Measurements from ENCODE around the gene CSTF1. TPM values are rescaled to one million over a fixed set of nuclear protein-coding genes. Genes with fewer than 3 reads are reported as not detected.

CSTF1 gene
- total RNA-seq, 2 donors from 2014 or later = 63.7 to 74.5 TPM

DNA sequence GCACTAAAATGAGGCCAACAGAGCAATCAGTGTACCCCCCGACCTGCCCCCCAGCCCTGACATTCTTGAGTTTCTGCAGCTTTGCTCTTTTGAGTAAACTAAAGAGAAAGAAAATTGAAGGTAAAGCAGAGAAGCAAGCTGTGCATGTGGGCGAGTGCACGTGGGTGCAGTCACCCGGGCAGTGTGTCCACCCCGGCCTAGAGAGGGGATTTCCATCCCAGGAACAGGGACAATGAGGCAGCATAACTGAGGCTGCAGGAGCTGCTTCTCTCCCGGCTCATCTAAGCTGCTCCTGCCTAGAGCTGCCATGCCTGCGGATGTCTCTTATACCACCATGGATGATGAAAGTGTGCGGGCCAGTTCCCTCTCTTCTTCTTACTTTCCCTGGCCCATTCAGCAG is 36.4 kb downstream of the CSTF1 start:
- Mint-ChIP-seq H3K27ac (peak overlapping the region; percentile 91), H3K4me1 (ENCODE audit: low read depth) (peaks cover 56% of the 10 kb centered on the region), H3K4me3 (peak overlapping the region; percentile 64 to 66), H3K36me3 (ENCODE audit: insufficient read depth in 2 of 2) (peaks cover 0 to 5% of the 10 kb centered on the region in 2 donors), H3K27me3 (ENCODE audit: low read depth) (no peaks in the 10 kb centered on the region), H3K9me3 (no peaks in the 10 kb centered on the region)
- DNase-seq (no peak), ATAC-seq (replicated peaks in 1 of 2) (no peak)

DNA sequence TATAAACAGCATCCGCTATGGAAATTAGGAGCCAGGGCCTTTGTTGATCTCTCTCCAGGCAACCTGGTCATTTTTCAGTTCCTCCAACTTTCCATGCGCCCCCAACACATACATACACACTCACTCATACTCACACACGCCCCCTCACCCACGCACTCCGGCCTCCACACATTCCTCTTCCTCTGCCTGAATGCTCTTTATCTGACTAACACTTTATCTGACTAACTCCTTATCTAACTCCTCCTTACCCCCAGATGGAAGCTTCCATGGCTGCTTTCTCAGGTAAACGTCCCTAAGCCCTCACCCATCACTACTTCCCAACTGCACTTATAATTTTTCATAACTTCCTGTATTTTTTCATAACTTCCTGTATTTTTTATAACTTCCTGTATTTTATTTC is 37.1 kb downstream of the CSTF1 start:
- Mint-ChIP-seq H3K4me3 (peak overlapping the region; percentile 64 to 66), H3K9me3 (no peaks in the 10 kb centered on the region), H3K36me3 (ENCODE audit: insufficient read depth in 2 of 2) (peaks cover 0 to 5% of the 10 kb centered on the region in 2 donors), H3K4me1 (ENCODE audit: low read depth) (peaks cover 56% of the 10 kb centered on the region), H3K27me3 (ENCODE audit: low read depth) (no peaks in the 10 kb centered on the region), H3K27ac (peak overlapping the region; percentile 91)
- ATAC-seq (replicated peaks in 1 of 2) (peak; percentile 73 to 82), DNase-seq (peak in 1 of 2 donors; percentile 31)

DNA sequence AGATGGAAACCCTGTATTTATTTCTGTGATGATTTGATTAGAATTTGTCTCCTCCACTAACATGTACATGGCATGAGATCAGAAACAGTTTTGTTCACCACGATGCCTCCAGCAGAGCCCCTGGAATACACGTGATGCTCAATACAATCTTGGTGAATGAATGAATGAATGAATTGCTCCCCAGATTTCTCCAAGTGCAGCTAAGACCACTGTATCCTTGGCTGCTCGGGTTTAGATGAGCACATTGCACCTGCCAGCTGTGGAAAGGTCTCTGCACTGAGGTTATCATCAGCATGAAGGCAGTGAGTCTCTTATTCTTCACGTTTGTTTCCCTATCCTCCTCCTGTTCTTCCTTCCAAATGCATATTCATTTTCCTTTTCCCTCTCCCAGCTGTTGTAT is 37.5 kb downstream of the CSTF1 start:
- H3K4me3 Mint-ChIP-seq = peak overlapping the region; percentile 64 to 66
- H3K27ac Mint-ChIP-seq = peak overlapping the region; percentile 91
- no peaks in the 10 kb centered on the region for H3K27me3 Mint-ChIP-seq (ENCODE audit: low read depth)
- ATAC-seq (replicated peaks in 1 of 2) (no peak), DNase-seq (no peak)
- no peaks in the 10 kb centered on the region for H3K9me3 Mint-ChIP-seq
- H3K36me3 Mint-ChIP-seq (ENCODE audit: insufficient read depth in 2 of 2) = peaks cover 0 to 5% of the 10 kb centered on the region in 2 donors
- H3K4me1 Mint-ChIP-seq (ENCODE audit: low read depth) = peaks cover 51% of the 10 kb centered on the region

DNA sequence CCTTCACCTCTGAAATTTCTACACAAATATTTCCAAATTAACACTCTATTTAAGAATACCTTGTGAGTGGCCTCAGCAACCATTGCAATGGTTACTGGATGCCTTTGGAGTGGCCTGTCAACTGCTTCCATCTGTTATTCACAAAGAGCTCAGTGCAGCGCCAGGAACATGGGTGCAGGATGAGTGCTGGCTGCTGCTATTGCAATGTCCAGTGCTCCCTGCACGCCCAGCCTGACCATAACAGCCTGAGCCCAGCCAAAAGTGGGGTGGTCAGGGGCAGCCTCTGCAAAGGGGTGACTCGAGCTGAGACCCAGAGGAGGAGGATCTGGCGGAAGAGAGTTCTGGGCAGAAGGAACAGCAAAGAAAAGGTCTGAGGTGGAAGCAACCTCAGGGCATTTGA is 38.0 kb downstream of the CSTF1 start:
- ATAC-seq (replicated peaks in 1 of 2) = no peak
- Mint-ChIP-seq H3K27me3 (ENCODE audit: low read depth) (no peaks in the 10 kb centered on the region), H3K27ac (peak overlapping the region; percentile 91), H3K36me3 (ENCODE audit: insufficient read depth in 2 of 2) (peaks cover 0 to 5% of the 10 kb centered on the region in 2 donors), H3K4me1 (ENCODE audit: low read depth) (peaks cover 49% of the 10 kb centered on the region), H3K4me3 (peak overlapping the region; percentile 64 to 66), H3K9me3 (no peaks in the 10 kb centered on the region)
- DNase-seq = no peak

DNA sequence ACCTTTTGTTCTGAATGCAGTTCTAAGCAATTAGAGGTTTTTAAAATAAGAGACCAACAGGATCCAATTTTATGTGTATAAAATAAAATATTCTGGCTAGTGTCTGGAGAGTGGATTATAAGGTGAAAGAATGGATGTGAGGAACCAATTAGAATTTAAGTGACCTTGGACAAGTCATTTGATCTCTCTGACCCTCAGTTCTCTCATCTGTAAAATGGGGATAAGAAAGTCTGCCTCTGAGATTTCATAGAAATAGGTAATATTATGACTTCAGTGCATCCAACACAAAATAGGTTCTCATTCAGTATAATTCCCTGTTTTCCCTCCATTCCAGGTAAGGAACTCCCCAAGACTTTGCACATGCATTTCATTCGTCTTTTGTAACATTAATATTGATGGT is 38.5 kb downstream of the CSTF1 start:
- Mint-ChIP-seq H3K27ac (no peak overlapping the region), H3K4me3 (no peak overlapping the region)

DNA sequence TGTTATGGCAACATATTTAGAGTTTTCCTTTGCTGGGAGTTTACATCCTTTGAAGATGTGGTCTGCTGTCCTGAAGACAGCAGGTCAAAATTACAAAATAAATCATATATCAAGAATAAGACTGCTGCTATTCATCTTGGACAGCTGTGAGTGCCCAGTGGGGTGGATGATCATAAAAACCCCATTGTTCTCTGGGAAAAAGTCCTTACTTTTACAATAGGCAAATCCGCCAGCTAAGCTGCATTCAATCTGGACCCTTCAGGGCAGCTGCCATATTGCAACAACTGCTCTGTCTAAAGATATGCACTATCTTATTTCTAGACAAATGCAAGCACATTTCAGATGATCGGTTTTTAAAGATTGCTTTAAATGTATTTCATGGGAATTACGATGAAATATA is 39.0 kb downstream of the CSTF1 start:
- H3K4me3 Mint-ChIP-seq = no peak overlapping the region
- no peaks in the 10 kb centered on the region for H3K9me3 Mint-ChIP-seq
- H3K36me3 Mint-ChIP-seq (ENCODE audit: insufficient read depth in 2 of 2) = peaks cover 0 to 5% of the 10 kb centered on the region in 2 donors
- DNase-seq (no peak), ATAC-seq (replicated peaks in 1 of 2) (no peak)
- no peaks in the 10 kb centered on the region for H3K27me3 Mint-ChIP-seq (ENCODE audit: low read depth)
- H3K27ac Mint-ChIP-seq = no peak overlapping the region
- H3K4me1 Mint-ChIP-seq (ENCODE audit: low read depth) = peaks cover 49% of the 10 kb centered on the region

More for the DNA sequence above, 38.5 kb downstream of the CSTF1 start:
- no peak for DNase-seq
- Mint-ChIP-seq H3K4me1 (ENCODE audit: low read depth) (peaks cover 49% of the 10 kb centered on the region), H3K9me3 (no peaks in the 10 kb centered on the region), H3K27me3 (ENCODE audit: low read depth) (no peaks in the 10 kb centered on the region), H3K36me3 (ENCODE audit: insufficient read depth in 2 of 2) (peaks cover 0 to 5% of the 10 kb centered on the region in 2 donors)
- ATAC-seq (replicated peaks in 1 of 2) = no peak

DNA sequence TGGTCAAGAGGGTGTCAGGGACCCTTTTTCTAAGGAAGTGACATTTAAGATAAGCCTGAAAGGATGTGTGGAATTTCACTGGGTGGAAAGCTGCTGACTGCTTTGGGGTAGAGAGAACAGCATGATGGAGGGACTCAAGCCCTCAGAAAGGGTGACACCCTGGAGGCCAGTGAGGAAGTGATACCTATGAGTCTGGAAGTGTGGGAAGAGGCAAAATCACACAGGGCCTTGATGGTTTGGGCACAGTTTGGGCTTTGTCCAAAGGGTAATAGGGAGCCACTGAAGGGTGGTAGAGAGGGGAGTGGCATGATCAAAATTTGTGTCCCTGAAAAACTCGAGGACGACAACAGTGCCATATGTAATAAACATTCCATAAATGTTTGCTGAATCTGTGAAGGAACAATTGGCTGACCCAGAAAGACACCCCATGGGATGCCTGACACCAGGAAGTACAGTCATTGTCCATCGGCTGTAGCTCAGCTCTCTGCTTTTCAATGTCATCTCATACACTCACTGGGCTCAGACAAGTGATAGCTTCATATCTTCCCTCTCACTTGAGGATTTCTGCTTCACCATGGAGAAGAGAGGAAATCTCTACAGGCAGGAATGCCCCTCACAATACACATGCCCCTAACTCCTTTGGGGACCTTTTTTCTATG is 40.9 kb downstream of the CSTF1 start:
- Mint-ChIP-seq H3K27ac (peak overlapping the region; percentile 19), H3K27me3 (ENCODE audit: low read depth) (no peaks in the 10 kb centered on the region), H3K4me1 (ENCODE audit: low read depth) (peaks cover 47% of the 10 kb centered on the region), H3K9me3 (no peaks in the 10 kb centered on the region), H3K4me3 (peak overlapping the region in 1 of 2 donors; percentile 50), H3K36me3 (ENCODE audit: insufficient read depth in 2 of 2) (peaks cover 1 to 5% of the 10 kb centered on the region in 2 donors)
- ATAC-seq (replicated peaks in 1 of 2) = peak in 1 of 2 donors; percentile 25
- no peak for DNase-seq

DNA sequence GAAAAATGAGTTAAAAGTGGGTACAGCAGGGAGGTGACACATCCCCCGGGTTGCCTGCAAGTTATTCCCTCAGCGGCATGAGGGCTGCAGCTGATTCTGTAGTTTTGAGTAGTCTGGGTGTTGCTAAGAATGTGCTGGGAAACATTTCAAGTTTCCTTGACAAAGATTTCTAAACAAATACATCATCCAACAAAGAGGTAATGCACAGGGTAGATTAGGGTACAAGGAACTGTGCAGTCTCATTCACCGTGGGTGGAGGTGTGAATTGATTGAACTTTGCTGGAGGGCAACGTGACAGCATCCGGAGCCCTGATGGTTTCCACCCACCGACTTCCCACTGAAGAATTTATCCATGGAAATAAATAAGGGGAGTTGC is 41.4 kb downstream of the CSTF1 start:
- H3K4me1 Mint-ChIP-seq (ENCODE audit: low read depth) = peaks cover 47% of the 10 kb centered on the region
- no peaks in the 10 kb centered on the region for H3K27me3 Mint-ChIP-seq (ENCODE audit: low read depth)
- no peak overlapping the region for H3K27ac Mint-ChIP-seq
- H3K9me3 Mint-ChIP-seq = no peaks in the 10 kb centered on the region
- ATAC-seq (replicated peaks in 1 of 2) = peak; percentile 27 to 52
- H3K4me3 Mint-ChIP-seq = peak overlapping the region in 1 of 2 donors; percentile 50
- peaks cover 1 to 5% of the 10 kb centered on the region in 2 donors for H3K36me3 Mint-ChIP-seq (ENCODE audit: insufficient read depth in 2 of 2)
- no peak for DNase-seq

DNA sequence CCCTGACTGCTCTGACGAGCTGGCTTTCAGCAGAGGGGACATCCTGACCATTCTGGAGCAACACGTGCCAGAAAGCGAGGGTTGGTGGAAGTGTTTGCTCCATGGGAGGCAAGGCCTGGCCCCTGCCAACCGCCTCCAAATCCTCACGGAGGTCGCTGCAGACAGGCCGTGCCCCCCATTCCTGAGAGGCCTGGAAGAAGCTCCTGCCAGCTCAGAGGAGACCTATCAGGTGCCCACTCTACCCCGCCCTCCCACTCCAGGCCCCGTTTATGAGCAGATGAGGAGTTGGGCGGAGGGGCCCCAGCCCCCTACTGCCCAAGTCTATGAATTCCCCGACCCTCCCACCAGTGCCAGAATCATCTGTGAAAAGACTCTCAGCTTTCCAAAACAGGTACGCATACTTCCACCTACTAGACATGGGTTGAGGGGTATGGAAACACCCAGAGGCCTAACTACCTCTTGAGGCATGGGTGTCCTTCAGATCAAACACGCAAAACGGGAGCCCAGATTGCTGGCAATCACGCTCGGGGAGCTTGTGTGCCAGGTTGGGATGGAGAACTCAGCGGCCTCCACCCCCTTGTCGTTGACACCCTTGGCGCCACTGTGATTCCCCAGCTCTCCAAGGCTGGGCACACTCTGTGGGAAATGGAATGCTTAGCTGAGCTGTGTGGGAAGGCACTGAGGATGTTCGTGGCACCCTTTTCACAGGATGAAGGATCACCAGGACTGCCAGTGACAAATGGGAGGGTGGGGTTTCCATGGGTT is 44.9 kb downstream of the CSTF1 start:
- DNase-seq (no peak), ATAC-seq (replicated peaks in 1 of 2) (no peak)
- H3K9me3 Mint-ChIP-seq = no peaks in the 10 kb centered on the region
- no peak overlapping the region for H3K27ac Mint-ChIP-seq
- peaks cover 53% of the 10 kb centered on the region for H3K4me1 Mint-ChIP-seq (ENCODE audit: low read depth)
- H3K36me3 Mint-ChIP-seq (ENCODE audit: insufficient read depth in 2 of 2) = peaks cover 0 to 1% of the 10 kb centered on the region in 2 donors
- no peak overlapping the region for H3K4me3 Mint-ChIP-seq
- no peaks in the 10 kb centered on the region for H3K27me3 Mint-ChIP-seq (ENCODE audit: low read depth)

DNA sequence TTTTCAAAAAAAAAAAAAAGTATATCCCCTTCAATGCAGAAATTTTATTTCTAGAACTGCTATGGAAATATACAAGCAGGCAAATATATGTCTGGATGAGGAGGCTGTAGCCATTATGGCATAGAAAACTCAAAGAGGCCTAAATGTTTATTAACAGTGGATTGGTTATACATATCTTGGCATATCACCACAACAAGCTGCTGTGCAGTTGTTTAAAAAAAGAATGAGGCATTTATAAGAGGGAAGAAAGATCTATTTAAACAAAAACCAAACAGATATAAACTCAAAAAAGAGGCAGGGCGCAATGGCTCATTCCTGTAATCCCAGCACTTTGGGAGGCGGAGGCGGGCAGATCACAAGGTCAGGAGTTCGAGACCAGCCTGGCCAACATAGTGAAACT is 45.8 kb downstream of the CSTF1 start:
- ATAC-seq (replicated peaks in 1 of 2) (no peak), DNase-seq (no peak)
- Mint-ChIP-seq H3K9me3 (no peaks in the 10 kb centered on the region), H3K27me3 (ENCODE audit: low read depth) (no peaks in the 10 kb centered on the region), H3K27ac (peak overlapping the region; percentile 83), H3K4me1 (ENCODE audit: low read depth) (peaks cover 57% of the 10 kb centered on the region), H3K4me3 (peak overlapping the region; percentile 35 to 54), H3K36me3 (ENCODE audit: insufficient read depth in 2 of 2) (peaks cover 0 to 1% of the 10 kb centered on the region in 2 donors)

DNA sequence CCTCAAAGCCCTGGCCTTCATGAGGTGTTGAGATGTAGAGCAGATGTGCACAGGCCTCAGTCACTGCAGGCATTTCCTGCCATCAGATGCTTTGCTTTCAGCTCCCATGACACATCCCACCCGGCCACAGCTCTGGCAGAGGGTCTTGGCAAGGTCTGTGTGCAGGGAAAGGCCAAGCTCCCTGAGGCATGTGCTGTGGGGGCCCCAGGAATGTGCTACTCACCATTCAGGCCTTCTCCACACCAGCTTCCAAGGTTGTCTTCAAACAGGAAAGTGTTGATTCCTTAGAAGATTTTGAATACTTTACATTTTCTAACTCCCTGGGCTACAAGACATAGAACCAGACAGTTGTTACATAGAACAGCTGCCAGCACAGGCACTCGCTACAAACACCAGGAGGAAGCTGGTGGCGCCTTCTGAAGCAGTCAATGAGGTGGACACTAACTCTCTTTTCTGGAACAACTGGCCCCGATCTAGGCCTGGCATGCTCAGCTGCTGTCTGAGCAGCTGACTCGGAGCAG is 47.4 kb downstream of the CSTF1 start:
- DNase-seq (no peak), ATAC-seq (replicated peaks in 1 of 2) (peak; percentile 20 to 47)
- H3K9me3 Mint-ChIP-seq = no peaks in the 10 kb centered on the region
- H3K27me3 Mint-ChIP-seq (ENCODE audit: low read depth) = no peaks in the 10 kb centered on the region
- H3K27ac Mint-ChIP-seq = peak overlapping the region; percentile 93
- peak overlapping the region; percentile 65 to 81 for H3K4me3 Mint-ChIP-seq
- H3K36me3 Mint-ChIP-seq (ENCODE audit: insufficient read depth in 2 of 2) = peaks cover 0 to 2% of the 10 kb centered on the region in 2 donors
- peaks cover 53% of the 10 kb centered on the region for H3K4me1 Mint-ChIP-seq (ENCODE audit: low read depth)

DNA sequence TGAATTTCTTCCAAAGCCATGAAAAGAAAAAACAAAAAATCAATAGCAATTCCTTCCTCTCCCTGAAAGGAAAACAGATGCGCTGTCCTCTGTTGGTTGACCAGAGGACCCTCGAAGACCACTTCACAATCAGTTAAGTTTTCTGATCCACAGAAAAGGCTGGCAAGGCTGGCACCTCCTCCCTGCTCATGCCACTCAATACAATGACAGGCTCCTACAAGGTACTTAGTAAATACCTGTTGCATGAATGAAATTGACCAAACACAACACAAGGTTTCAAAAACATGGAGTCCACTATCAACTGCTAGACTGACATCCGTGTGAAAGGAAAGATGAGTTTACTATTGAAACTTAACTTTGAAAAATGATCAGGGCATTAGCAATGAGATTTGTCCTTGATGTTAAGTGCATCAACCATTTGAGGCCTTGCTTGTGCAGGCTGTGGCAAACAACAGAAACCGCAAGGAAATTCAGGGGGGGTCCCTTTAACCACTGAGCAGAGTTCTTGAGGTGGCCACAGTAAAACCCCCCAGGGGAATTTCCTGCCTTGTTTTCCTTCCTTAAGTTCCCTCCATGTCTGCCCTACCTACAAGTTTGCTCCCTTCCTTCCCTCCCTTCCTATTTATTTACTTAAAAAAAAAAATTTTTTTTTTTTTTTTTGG is 48.0 kb downstream of the CSTF1 start:
- H3K27ac Mint-ChIP-seq = peak overlapping the region; percentile 93
- H3K4me1 Mint-ChIP-seq (ENCODE audit: low read depth) = peaks cover 53% of the 10 kb centered on the region
- ATAC-seq (replicated peaks in 1 of 2) = peak; percentile 58 to 72
- peak; percentile 63 to 68 for DNase-seq
- peak overlapping the region; percentile 65 to 81 for H3K4me3 Mint-ChIP-seq
- H3K9me3 Mint-ChIP-seq = no peaks in the 10 kb centered on the region
- H3K27me3 Mint-ChIP-seq (ENCODE audit: low read depth) = no peaks in the 10 kb centered on the region
- peaks cover 0 to 2% of the 10 kb centered on the region in 2 donors for H3K36me3 Mint-ChIP-seq (ENCODE audit: insufficient read depth in 2 of 2)
